ENCODE data around the gene ATG10.
"Not testable (repeated sequence)": the region's sequence is repeated elsewhere in the genome, so short reads cannot be mapped to it uniquely, and the experiment has no call there.

Gene ATG10

GRCh38 chr5:82244854-82245635 is 273.2 kb downstream of the ATG10 start:
- no peak for DNase-seq

- no peak for DNase-seq
These were observed 275.2 kb downstream of the ATG10 start for GRCh38 chr5:82246960-82247574.

GRCh38 chr5:82252744-82253143 is 280.9 kb downstream of the ATG10 start:
- no peak for DNase-seq

- no peak for DNase-seq
These were observed 284.0 kb downstream of the ATG10 start for GRCh38 chr5:82255844-82256243.

GRCh38 chr5:82257247-82257646 is 285.4 kb downstream of the ATG10 start:
- no peak for DNase-seq

- DNase-seq: no peak
These were observed 285.9 kb downstream of the ATG10 start for GRCh38 chr5:82257729-82258128.

GRCh38 chr5:82259172-82259800 is 287.5 kb downstream of the ATG10 start:
- DNase-seq: no peak

GRCh38 chr5:82265047-82265446 is 293.2 kb downstream of the ATG10 start:
- DNase-seq: no peak

- DNase-seq: not testable (repeated sequence)
These were observed 295.6 kb downstream of the ATG10 start for GRCh38 chr5:82267297-82267933.

GRCh38 chr5:82269363-82269762 is 297.5 kb downstream of the ATG10 start:
- not testable (repeated sequence) for DNase-seq

GRCh38 chr5:82272571-82273356 is 300.9 kb downstream of the ATG10 start:
- DNase-seq: not testable (repeated sequence)

GRCh38 chr5:82273426-82273825 is 301.6 kb downstream of the ATG10 start:
- not testable (repeated sequence) for DNase-seq

- DNase-seq: no peak
These were observed 302.8 kb downstream of the ATG10 start for GRCh38 chr5:82274343-82275211.

GRCh38 chr5:82275216-82275664 is 303.4 kb downstream of the ATG10 start:
- DNase-seq: no peak

GRCh38 chr5:82276800-82277612 is 305.2 kb downstream of the ATG10 start:
- DNase-seq: no peak

- DNase-seq: no peak
These were observed 305.8 kb downstream of the ATG10 start for GRCh38 chr5:82277613-82277986.

- DNase-seq: peak; percentile 88
These were observed 306.3 kb downstream of the ATG10 start, which contains the start of gene RPS23 for GRCh38 chr5:82277987-82278710. Gene RPS23, minus strand, starts transcription at chr5:82278354. Its CDS starts 31 bp downstream, at chr5:82278323.

- no peak for DNase-seq
These were observed 307.0 kb downstream of the ATG10 start for GRCh38 chr5:82278711-82279370.

GRCh38 chr5:82283893-82284292 is 312.1 kb downstream of the ATG10 start:
- DNase-seq: no peak
